Hepatocyte (in vitro differentiated cells): Measurements from ENCODE around the gene BOLA3.
"Not testable (repeated sequence)": the region's sequence is repeated elsewhere in the genome, so short reads cannot be mapped to it uniquely, and the experiment has no call there.

ENCODE experiments used
- CTCF ChIP-seq: fragments of 200-600 bp; sonication (generic); IDR thresholded peaks from 2 replicates; pipeline ENCODE4 v1.5.1; 2016; ENCODE audit warnings: antibody characterized with exemption, mild to moderate bottlenecking; ENCODE audit not compliant: poor library complexity
- EZH2 ChIP-seq: fragments of 200-600 bp; sonication (generic); IDR thresholded peaks from 2 replicates; pipeline ENCODE4 v1.6.1; 2016; ENCODE audit warnings: antibody characterized with exemption, mild to moderate bottlenecking, borderline replicate concordance
- EZH2phosphoT487 ChIP-seq: fragments of 200-600 bp; sonication (generic); IDR thresholded peaks from one replicate; pipeline ENCODE4 v1.6.1; 2018; ENCODE audit warnings: antibody characterized with exemption, mild to moderate bottlenecking, low read depth, moderate library complexity; ENCODE audit not compliant: unreplicated experiment, severe bottlenecking

- TF ChIP-seq CTCF, EZH2phosphoT487, EZH2: not testable (repeated sequence)
These were observed 25.9 kb downstream of the BOLA3 start for GRCh38 chr2:74121846-74122245.
